Middle frontal gyrus (tissue), 1 donor: Measurements from ENCODE around the gene LRRC59.
A peak's percentile ranks its signal among the peaks of the same experiment; 100 is the strongest.
"Not testable (repeated sequence)": the region's sequence is repeated elsewhere in the genome, so short reads cannot be mapped to it uniquely, and the experiment has no call there.

Source experiments
- DNase-seq: peaks from one replicate; pipeline ENCODE4 v3.0.0-alpha.2; 2015; ENCODE audit warnings: low spot score; ENCODE audit errors: extremely low spot score

Gene LRRC59

GRCh38 chr17:50347117-50347893 lies 50.0 kb downstream of the LRRC59 start:
- no peak for DNase-seq

GRCh38 chr17:50346313-50347116 lies 50.8 kb downstream of the LRRC59 start:
- no peak for DNase-seq

GRCh38 chr17:50345432-50346312 lies 51.7 kb downstream of the LRRC59 start, which contains the start of gene XYLT2:
Gene XYLT2 (plus strand): TSS chr17:50346126. CDS start chr17:50346141, 15 bp downstream.
- peak; percentile 65 for DNase-seq

GRCh38 chr17:50344731-50345365 lies 52.5 kb downstream of the LRRC59 start:
- no peak for DNase-seq

GRCh38 chr17:50339381-50339780 lies 57.9 kb downstream of the LRRC59 start:
- no peak for DNase-seq

- DNase-seq, result no peak
Observed at GRCh38 chr17:50338645-50339044, 58.7 kb downstream of the LRRC59 start.

GRCh38 chr17:50337956-50338355 lies 59.4 kb downstream of the LRRC59 start:
- DNase-seq, result no peak

DNA sequence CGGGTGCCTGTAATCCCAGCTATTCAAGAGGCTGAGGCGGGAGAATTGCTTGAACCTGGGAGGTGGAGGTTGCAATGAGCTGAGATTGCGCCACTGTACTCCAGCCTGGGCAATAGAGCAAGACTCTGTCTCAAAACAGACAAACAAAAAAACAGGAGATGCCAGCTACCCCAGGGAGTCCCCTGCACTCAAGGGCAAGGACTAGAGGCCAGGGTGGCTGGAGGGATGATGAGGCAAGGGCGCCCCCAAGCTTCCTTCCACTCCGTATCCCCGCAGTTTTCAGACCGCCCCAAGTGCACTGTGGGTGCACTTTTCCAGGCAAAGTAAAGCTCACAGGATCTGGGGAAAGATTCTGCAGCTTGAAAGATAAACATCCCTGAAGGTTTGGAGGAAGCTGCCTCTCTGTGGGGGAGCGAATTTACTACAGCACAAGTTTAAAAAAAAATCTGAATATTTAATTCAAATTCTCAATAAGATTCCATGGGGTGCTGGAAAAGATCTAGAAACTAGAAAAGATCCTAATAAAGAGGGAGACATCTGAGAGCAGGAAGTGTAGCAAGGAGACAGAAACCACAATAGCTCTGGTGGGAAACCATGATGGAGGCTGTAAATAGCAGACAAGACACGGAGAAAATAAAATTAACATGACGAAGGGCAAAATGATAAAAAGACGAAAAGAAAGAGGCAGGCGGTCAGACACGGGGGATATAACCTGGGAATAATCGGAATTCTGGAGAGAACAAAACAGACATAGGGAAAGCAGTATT lies 63.8 kb downstream of the LRRC59 start:
- DNase-seq, result not testable (repeated sequence)

GRCh38 chr17:50332196-50332595 lies 65.1 kb downstream of the LRRC59 start:
- DNase-seq, result no peak
